ENCODE results near the gene CCDC159.

DNA sequence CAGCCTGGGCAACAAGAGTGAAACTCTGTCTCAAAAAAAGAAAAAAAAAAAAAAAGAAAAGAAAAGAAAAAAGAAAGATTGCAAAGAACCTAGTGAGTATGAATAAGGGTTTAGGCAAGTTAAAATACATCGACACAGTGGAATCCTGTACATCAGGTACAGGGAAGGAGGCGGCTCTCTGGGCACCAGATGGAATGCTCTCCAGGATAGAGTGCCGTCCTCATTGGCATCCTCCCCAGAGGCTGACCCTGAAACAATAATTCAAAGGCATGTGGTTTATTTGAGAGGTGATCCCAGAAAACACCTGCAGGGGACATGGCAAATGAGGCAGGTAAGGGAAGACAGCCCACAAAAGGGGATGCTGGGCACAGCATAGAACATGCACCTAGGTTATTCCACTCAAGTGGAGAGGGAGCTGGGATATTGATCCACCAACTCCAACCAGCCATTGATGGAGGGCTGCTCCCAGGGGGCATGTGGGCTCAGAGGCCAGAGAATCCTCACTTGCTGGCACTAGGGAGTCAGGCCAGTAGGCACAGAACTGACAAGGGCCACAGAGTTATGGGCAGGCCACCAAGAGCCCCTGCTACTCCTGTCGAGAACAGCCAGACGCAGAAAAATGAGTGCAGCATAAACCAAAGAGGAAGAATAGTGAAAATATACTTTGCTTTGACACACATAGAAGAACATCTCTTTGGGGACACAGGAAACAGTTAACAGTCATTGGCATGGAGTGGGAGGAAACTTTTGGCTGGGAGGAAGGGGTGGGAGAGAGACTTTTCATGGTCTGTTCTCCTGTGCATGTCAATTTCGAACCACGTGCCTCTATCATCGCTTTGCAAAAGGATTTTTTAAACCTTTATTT is 46.1 kb upstream of the CCDC159 start:
- TF ChIP-seq EZH2 (IDR thresholded peaks at IDR 0.05; ENCODE audit: borderline replicate concordance, insufficient read depth, low read depth, low read length, poor library complexity, severe bottlenecking) = no peak
- TF ChIP-seq, protein P1, sequence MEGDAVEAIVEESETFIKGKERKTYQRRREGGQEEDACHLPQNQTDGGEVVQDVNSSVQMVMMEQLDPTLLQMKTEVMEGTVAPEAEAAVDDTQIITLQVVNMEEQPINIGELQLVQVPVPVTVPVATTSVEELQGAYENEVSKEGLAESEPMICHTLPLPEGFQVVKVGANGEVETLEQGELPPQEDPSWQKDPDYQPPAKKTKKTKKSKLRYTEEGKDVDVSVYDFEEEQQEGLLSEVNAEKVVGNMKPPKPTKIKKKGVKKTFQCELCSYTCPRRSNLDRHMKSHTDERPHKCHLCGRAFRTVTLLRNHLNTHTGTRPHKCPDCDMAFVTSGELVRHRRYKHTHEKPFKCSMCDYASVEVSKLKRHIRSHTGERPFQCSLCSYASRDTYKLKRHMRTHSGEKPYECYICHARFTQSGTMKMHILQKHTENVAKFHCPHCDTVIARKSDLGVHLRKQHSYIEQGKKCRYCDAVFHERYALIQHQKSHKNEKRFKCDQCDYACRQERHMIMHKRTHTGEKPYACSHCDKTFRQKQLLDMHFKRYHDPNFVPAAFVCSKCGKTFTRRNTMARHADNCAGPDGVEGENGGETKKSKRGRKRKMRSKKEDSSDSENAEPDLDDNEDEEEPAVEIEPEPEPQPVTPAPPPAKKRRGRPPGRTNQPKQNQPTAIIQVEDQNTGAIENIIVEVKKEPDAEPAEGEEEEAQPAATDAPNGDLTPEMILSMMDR (IDR thresholded peaks at IDR 0.05) = no peak

Data from B cell (primary cell).